Fibroblast of mammary gland (primary cell): ENCODE measurements around the gene STMN3.

Source experiments
- DNase-seq: peaks from one replicate; pipeline ENCODE4 v3.0.0-alpha.2; 2010; ENCODE audit warnings: low read depth
- H3K4me3 ChIP-seq: 2 replicates; pipeline ENCODE4 v1.5.1; 2011; ENCODE audit warnings: low read depth, mild to moderate bottlenecking, low read length, moderate library complexity; ENCODE audit not compliant: control insufficient read depth
- CTCF ChIP-seq: conservative IDR thresholded peaks from 2 replicates; pipeline ENCODE4 v1.5.1; 2011; ENCODE audit warnings: low read depth, low read length, inconsistent platforms; ENCODE audit not compliant: control insufficient read depth, insufficient read depth

Gene STMN3

DNA sequence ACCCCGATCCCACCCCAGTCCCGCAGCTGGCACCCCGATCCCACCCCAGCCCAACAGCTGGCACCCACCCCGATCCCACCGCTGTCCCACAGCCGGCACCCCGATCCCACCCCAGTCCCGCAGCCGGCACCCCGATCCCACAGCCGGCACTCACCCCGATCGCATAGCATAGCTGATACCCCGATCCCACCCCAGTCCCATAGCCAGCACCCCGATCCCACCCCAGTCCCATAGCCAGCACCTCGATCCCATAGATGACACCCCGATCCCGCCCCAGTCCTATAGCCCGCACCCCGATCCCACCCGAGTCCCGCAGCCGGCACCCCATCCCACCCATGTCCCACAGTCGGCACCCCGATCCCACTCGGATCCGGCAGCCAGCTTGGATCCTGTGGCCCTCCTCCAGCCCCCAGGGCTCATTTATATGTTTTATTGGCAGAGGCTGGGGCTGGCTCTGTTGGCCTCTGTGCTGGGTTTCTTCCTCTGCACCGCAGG is 25.4 kb downstream of the STMN3 start:
- no peak for TF ChIP-seq CTCF
- H3K4me3 ChIP-seq: peak overlapping the region; percentile 83
- DNase-seq: no peak

DNA sequence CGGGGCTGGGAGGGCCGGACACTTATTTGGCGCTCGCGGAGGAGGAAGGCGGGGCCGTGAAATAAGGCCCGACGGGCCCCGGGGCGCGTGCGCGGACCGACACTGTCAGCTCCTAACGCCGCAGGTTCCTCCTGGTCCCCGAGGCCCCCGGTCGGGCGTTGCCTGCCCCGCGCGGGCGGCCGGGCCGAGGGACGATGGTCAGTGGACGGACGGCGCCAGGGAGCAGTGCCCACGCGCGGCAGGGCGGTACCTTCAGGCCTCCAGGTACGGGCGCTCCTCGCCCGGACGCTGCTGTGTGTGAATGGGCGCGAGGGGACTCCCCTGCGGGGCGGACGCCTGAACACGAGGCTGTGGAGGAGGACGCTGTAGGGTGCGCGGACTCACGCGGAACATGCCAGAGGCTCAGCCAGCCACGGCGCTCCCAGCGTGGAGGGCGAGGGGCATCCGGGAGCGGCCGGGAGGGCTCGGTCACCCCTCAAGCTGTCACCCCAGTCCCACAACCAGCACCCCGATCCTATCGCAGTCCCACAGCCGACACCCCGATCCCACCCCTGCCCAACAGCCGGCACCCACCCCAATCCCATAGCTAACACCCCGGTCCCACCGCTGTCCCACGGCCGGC is 26.0 kb downstream of the STMN3 start:
- no peak for TF ChIP-seq CTCF
- peak; percentile 91 for DNase-seq
- peak overlapping the region; percentile 83 for H3K4me3 ChIP-seq

DNA sequence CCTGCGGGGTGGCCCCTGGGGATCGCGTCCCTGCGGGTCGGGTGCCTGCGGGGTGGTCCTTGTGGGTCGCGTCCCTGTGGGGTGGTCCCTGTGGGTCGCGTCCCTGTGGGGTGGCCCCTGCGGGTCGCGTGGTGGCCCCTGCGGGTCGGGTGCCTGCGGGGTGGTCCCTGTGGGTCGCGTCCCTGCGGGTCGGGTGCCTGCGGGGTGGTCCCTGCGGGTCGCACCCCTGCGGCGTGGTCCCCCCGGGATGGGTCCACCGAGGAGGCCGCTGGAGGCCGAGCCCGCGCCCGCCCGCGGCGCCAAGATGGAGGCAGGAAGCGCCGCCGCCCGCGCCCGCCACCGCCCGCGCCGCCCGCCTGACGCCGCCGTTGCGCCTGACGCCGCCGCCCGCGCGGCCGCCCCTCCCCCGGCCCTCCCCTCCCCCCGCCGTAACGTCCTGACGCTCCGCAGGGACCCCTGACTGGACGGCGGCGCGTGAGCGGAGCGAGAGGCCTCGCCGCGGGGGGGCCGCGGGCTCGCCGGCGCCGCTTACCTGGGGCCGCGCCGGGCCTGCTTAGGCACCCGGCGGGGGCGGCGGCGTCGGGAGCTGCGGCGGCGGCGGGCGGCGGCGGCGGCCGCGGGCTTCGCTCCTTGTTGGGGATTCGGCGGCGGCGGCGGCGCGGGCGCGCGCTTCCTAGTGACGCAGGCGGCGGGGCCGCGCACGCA is 26.6 kb downstream of the STMN3 start, which contains the start of gene GMEB2:
TSS of gene GMEB2 (minus strand) at position 678 of the 705 bp plus-strand sequence. CDS start 7,704 bp downstream, outside the sequence.
- peak within 1 kb of the TSS; percentile 83 for H3K4me3 ChIP-seq
- no peak for TF ChIP-seq CTCF
- peak; percentile 61 for DNase-seq

GRCh38 chr20:63625771-63626423 is 27.3 kb downstream of the STMN3 start:
- no peak for TF ChIP-seq CTCF
- DNase-seq: peak; percentile 27
- peak overlapping the region; percentile 69 for H3K4me3 ChIP-seq

DNA sequence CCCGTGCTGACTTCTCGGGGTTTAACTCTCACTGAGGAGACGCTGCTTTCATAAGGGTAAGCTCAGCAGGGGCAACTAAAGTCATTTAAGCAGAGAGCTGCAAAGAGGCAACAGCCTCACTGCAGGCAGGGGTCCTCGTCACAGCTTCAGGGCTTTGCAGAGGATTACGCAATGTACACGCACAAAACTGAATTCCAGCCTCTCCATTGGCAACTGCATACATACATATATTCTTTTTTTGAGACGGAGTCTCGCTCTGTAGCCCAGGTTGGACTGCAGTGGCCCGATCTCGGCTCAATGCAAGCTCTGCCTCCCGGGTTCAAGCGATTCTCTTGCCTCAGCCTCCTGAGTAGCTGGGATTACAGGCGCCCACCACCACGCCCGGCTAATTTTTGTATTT is 28.7 kb downstream of the STMN3 start:
- peak; percentile 46 for DNase-seq
- TF ChIP-seq CTCF: no peak
- no peak overlapping the region for H3K4me3 ChIP-seq

GRCh38 chr20:63622732-63623131 is 30.5 kb downstream of the STMN3 start:
- TF ChIP-seq CTCF: no peak
- H3K4me3 ChIP-seq: no peak overlapping the region
- no peak for DNase-seq
